ENCODE data around the gene OR52H1. TPM values are rescaled to one million over a fixed set of nuclear protein-coding genes. Genes with fewer than 3 reads are reported as not detected.

OR52H1 gene
- total and polyA plus RNA-seq, 2 of the 8 experiments (the other 6 are each of a cell fraction or from before 2014, with no cell fraction given) = 0.09 TPM; not detected in 1

DNA sequence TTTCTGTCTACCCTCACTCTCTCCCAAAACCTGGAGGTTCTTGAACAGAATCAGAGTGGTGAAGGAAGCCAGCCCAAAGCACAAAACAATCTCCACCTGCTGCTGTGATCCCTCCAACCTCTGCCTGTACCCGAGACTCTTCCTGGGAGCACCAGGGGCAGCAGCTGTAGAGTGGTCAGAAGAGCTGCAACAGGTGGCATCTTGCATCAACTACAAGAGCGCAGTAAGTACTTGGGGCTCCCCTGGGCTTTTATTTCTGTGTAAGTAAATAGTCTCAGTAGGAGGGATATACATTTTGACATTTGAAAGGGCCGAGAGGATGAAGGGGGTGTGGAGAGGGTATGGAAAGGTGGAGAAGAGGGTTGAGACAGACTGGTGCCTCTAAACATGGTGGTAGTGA lies 23.6 kb downstream of the OR52H1 start (continued):
- TF ChIP-seq NANOG (IDR thresholded peaks at IDR 0.05; ENCODE audit: insufficient read depth, low read depth, low read length, poor library complexity, severe bottlenecking) = no peak
- no peak for TF ChIP-seq CBX8 (IDR thresholded peaks at IDR 0.05; ENCODE audit: borderline replicate concordance, low read depth, low read length)
- TF ChIP-seq SUZ12 (IDR thresholded peaks at IDR 0.05; ENCODE audit: low read length) = no peak
- no peak for TF ChIP-seq CHD1 (IDR thresholded peaks at IDR 0.05; ENCODE audit: low read depth, low read length)
- no peak for TF ChIP-seq ASH2L (IDR thresholded peaks at IDR 0.05; ENCODE audit: low read length)

All from H1 (cell line).